Keratinocyte (primary cell): ENCODE data around the gene CHTOP.

Source experiments
- CTCF ChIP-seq, 3 experiments: IDR thresholded peaks in 1 of 3; conservative IDR thresholded peaks in 1 of 3; optimal IDR thresholded peaks in 1 of 3; 2 replicates in 2 of 3; 3 replicates in 1 of 3; pipeline versions ENCODE3 to v1.5.1; 2011; ENCODE audit warnings: low read length in 3 of 3, mild to moderate bottlenecking in 3 of 3, moderate library complexity in 2 of 3, control low read depth in 1 of 3, inconsistent platforms in 1 of 3; ENCODE audit not compliant: insufficient read depth in 2 of 3; ENCODE audit errors: extremely low read depth in 1 of 3
- EZH2 ChIP-seq: IDR thresholded peaks from one replicate; pipeline ENCODE4 v1.6.1; 2012; ENCODE audit warnings: inconsistent platforms, mild to moderate bottlenecking, low read length, moderate library complexity

- TF ChIP-seq EZH2 = no peak
- TF ChIP-seq CTCF (optimal IDR thresholded peaks at IDR 0.05 in 1 of 3, IDR thresholded peaks at IDR 0.05 in 1 of 3, conservative IDR thresholded peaks at IDR 0.05 in 1 of 3; ENCODE audit: extremely low read depth in 1 of 3, insufficient read depth in 2 of 3, low read length in 3 of 3) = no peak
These were observed 48.9 kb downstream of the CHTOP start for GRCh38 chr1:153682730-153683129.
